Testis (tissue), 3 donors: Measurements from ENCODE around the gene RGR. TPM values are rescaled to one million over a fixed set of nuclear protein-coding genes. Genes with fewer than 3 reads are reported as not detected.

Experiments used
- DNase-seq: peaks from one replicate; pipeline ENCODE4 v3.0.0-alpha.2; 2019
- H3K27ac ChIP-seq, 2 donors: fragments of 200-600 bp; sonication (generic); one replicate each; pipeline ENCODE4 v1.5.1; 2019
- H3K27me3 ChIP-seq: fragments of 200-600 bp; sonication (generic); one replicate; pipeline ENCODE4 v1.5.1; 2019
- H3K36me3 ChIP-seq: fragments of 200-600 bp; sonication (generic); one replicate; pipeline ENCODE4 v1.5.1; 2017; ENCODE audit warnings: low read depth; ENCODE audit errors: missing control alignments
- H3K4me1 ChIP-seq: fragments of 200-600 bp; sonication (generic); one replicate; pipeline ENCODE4 v1.5.1; 2019
- H3K4me3 ChIP-seq, 2 donors: fragments of 200-600 bp; sonication (generic); one replicate each; pipeline ENCODE4 v1.5.1; 2017 to 2019
- H3K9me3 ChIP-seq: fragments of 200-600 bp; sonication (generic); one replicate; pipeline ENCODE4 v1.5.1; 2017
- POLR2A ChIP-seq: fragments of 450-650 bp; IDR thresholded peaks from one replicate; pipeline ENCODE4 v1.6.1; 2017; ENCODE audit warnings: antibody characterized with exemption, mild to moderate bottlenecking, moderate library complexity
- WGBS, 2 donors: methylation state at CpG; one replicate each; pipeline ENCODE4 v1.1.5; 2018; 5-methylcytosine and 5-hydroxymethylcytosine counted together
- intact Hi-C: fragments of 100-400 bp; cut with DNase I; formaldehyde crosslinking; loops from one replicate; pipeline ENCODE4 v1.15.1; 2023; ENCODE audit warnings: low total_unique reads
- polyA plus RNA-seq: library from polyadenylated mRNA; stranded (reverse); fragments of 350-450 nt; fragmentation: Illumina TruSeq; extraction: RNeasy Lipid Tissue Mini Kit (QIAGEN cat#74804); gene quantifications from one replicate; pipeline ENCODE4 v1.2.3, GENCODE V29; 2014; ENCODE audit warnings: low read depth, low replicate concordance; ENCODE audit not compliant: insufficient read depth
- total RNA-seq, 2 donors: library from RNA; depleted of rRNA; stranded (reverse); fragments of >200 nt; gene quantifications; one replicate each; pipeline ENCODE4 v1.2.3, GENCODE V29; 2016
- TF ChIP-seq, protein P1 (sequence below), 3 experiments: fragments of 450-650 bp in 2 of 3; fragments of 200-600 bp in 1 of 3; sonication (generic) in 1 of 3; IDR thresholded peaks; one replicate each; pipeline ENCODE4 v1.5.1; 2016 to 2019; ENCODE audit warnings: antibody characterized with exemption in 3 of 3, mild to moderate bottlenecking in 2 of 3, moderate library complexity in 1 of 3

The RGR gene
- total and polyA plus RNA-seq, 3 donors from 2014 or later, result 2.2 to 5.9 (median 3.7) TPM

DNA sequence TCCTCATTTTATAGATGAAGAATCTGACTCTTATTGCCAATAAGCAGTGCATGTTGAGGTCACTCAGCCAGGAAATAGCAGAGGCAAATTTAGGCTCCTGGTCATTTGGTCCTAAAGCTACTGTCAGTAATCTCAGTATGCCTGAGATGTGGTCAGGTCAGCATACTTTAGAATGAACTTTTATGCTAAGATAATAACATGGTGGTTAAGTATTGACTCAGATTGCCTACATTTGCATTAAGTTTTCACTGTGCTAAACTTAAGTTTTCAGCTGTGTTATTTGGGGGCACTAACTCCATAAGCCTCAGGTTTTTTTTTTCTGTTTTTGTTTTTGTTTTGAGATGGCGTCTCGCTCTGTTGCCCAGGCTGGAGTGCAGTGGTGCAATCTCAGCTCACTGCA lies 47.6 kb downstream of the RGR start:
- Histone ChIP-seq H3K36me3 (no peaks in the 10 kb centered on the region), H3K4me1 (no peaks in the 10 kb centered on the region), H3K27ac (no peak overlapping the region), H3K9me3 (no peaks in the 10 kb centered on the region), H3K4me3 (no peak overlapping the region), H3K27me3 (no peaks in the 10 kb centered on the region)
- 95 to 97% methylated on average over 2 of the region's 2 CpGs for WGBS, 2 donors
- TF ChIP-seq, protein P1, sequence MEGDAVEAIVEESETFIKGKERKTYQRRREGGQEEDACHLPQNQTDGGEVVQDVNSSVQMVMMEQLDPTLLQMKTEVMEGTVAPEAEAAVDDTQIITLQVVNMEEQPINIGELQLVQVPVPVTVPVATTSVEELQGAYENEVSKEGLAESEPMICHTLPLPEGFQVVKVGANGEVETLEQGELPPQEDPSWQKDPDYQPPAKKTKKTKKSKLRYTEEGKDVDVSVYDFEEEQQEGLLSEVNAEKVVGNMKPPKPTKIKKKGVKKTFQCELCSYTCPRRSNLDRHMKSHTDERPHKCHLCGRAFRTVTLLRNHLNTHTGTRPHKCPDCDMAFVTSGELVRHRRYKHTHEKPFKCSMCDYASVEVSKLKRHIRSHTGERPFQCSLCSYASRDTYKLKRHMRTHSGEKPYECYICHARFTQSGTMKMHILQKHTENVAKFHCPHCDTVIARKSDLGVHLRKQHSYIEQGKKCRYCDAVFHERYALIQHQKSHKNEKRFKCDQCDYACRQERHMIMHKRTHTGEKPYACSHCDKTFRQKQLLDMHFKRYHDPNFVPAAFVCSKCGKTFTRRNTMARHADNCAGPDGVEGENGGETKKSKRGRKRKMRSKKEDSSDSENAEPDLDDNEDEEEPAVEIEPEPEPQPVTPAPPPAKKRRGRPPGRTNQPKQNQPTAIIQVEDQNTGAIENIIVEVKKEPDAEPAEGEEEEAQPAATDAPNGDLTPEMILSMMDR (IDR thresholded peaks at IDR 0.05), result no peak
- DNase-seq, result no peak
- intact Hi-C loops, result no loop called here

DNA sequence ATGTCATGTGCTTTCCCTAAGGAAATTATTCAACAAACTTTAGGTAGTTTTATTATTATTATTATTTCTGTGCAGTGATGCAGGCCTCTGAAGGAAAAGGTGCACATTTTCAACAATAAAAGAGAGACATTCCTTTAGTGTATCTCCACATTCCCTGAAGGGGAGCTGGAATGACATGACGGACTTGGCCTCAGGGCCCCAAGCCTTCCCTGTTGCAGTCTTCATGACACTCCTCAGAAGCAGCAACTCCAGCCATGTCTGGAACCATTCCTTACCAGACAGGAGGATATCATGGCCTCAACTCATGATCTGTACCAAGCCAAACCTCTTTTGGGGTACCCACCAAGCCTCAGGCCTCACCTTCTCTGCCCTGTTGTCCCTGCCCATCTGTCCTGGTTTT lies 48.3 kb downstream of the RGR start:
- Histone ChIP-seq H3K4me3 (no peak overlapping the region), H3K4me1 (no peaks in the 10 kb centered on the region), H3K27me3 (no peaks in the 10 kb centered on the region), H3K36me3 (no peaks in the 10 kb centered on the region), H3K9me3 (no peaks in the 10 kb centered on the region), H3K27ac (no peak overlapping the region)
- WGBS, 2 donors, result 91 to 92% methylated on average over 1 of the region's 1 CpG
- DNase-seq, result no peak
- intact Hi-C loops, result no loop called here
- no peak for TF ChIP-seq POLR2A
- TF ChIP-seq, protein P1 (IDR thresholded peaks at IDR 0.05), result no peak

DNA sequence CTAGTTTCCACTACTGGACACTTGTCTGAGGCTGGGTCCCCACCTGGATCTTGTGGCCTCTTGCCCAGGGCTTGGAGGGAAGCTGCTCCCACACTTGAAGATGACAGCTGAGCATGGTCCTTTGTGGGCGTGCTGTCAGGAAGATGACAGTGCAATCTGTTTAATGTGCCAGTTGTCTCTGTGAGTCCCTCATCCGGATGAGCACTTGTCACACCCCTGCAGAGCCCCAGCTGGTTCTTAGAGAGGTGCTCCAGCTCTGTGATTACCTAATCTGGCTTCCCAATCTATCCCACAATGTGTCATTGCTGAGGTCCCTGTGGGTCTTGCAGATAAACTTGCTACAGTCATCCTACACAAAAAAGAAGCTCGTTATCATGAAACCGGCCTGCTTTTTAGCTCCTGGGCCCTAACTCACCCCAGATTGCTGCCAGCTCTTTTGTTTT lies 48.7 kb downstream of the RGR start:
- Histone ChIP-seq H3K36me3 (no peaks in the 10 kb centered on the region), H3K27ac (no peak overlapping the region), H3K4me1 (no peaks in the 10 kb centered on the region), H3K9me3 (no peaks in the 10 kb centered on the region), H3K27me3 (no peaks in the 10 kb centered on the region), H3K4me3 (no peak overlapping the region)
- no peak for DNase-seq
- intact Hi-C loops, result no loop called here
- 55 to 66% methylated on average over 4 of the region's 4 CpGs for WGBS, 2 donors
- no peak for TF ChIP-seq POLR2A
- TF ChIP-seq, protein P1 (IDR thresholded peaks at IDR 0.05), result no peak

DNA sequence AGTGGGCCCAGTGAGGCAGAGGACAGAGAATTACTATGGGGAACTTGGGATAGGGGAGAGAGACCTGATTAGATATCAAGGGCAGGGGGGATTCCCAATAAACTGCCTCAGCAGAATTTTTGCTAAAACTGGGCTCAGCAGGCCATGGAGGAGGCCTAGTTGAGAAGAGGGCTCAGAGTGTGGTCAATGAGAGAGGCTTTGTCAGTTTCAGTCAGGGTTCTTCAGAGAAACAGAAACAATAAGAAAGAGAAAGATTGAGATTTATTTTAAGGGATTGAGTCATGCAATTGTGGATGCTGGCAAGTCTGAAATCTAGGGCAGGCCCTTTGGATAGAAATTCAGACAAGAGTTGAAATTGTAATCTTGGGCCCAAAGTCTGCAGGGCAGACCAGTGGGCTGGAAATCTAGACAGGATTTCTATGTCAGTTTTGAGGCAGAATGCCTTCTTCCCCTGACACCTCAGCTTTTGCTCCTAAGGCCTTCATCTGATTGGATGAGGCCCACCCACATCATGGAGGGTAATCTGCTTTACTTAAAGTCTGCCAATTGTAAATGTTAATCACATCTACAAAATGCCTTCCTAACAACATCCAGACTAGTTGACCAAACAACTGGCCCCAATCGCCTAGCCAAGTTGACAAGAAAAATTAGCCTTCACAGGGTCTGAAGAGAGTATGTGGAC lies 50.1 kb downstream of the RGR start:
- H3K36me3 ChIP-seq, result no peaks in the 10 kb centered on the region
- no peak for TF ChIP-seq POLR2A
- TF ChIP-seq, protein P1 (IDR thresholded peaks at IDR 0.05), result no peak
- intact Hi-C loops, result no loop called here
- no peaks in the 10 kb centered on the region for H3K4me1 ChIP-seq
- no peaks in the 10 kb centered on the region for H3K27me3 ChIP-seq
- H3K9me3 ChIP-seq, result no peaks in the 10 kb centered on the region
- DNase-seq, result no peak
- no peak overlapping the region for H3K27ac ChIP-seq
- H3K4me3 ChIP-seq, result no peak overlapping the region
- WGBS, 2 donors, result 90 to 92% methylated on average over 1 of the region's 1 CpG
